ENCODE measurements around the gene CELF2.

The CELF2 gene

DNA sequence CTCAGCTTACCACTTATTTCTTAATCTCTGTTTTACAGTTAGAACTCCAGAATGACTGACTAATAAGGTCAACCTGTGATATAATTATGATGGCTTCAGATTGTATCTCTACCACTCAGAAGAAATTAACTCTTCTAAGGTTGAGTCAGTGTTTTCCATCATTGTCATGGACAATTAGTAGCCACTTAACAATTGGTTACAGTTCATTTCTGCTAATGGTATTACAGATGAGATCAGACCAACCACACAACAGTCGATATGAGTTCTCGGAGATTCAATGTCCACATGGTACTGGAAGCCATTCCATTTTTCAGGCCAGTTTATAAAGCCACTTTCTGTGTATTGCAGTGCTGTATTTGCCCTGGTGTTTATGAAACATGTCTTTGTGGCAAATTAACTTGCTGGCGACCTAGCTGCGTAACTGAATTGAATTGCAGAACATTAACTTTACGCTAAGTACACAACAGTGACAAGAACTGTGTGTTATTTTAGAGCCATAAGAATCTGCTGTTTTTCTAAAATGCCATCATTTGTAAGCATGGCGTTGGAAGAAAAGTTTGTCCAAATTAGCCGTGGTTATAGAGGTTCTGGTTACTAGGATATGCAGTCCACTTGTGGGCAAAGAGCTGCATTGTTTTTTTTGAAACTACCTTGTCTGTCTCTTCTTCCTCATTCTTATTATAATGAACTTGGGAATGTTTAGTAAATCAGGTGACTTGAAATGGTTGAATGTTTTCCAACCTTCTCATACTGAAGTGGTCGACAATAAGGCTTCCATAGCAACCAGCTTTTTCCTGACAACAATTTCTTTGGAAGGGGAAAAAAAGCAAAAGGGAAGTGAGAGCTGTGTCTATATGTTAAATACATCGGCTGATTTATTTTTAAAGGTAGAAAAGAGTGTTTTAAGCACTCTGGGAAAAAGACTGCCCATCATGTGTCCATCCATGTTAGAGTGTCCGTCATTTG, 76.4 kb downstream of the CELF2 start (continued):
- TF ChIP-seq ZSCAN5A (tag by site-specific recombination; IDR thresholded peaks at IDR 0.05) (no peak), SP2 (tag by site-specific recombination; IDR thresholded peaks at IDR 0.05) (peak; percentile 32), SP3 (tag by site-specific recombination; IDR thresholded peaks at IDR 0.05) (peak; percentile 37; the same call in 1 of the 2 replicates), ZNF2 (tag by site-specific recombination; IDR thresholded peaks at IDR 0.05) (no peak), INSM2 (tag by site-specific recombination; IDR thresholded peaks at IDR 0.05) (peak; percentile 90), SCRT1 (tag by site-specific recombination; IDR thresholded peaks at IDR 0.05; ENCODE audit: borderline replicate concordance) (no peak), ZNF549 (tag by site-specific recombination; IDR thresholded peaks at IDR 0.05) (no peak), GLI2 (tag by site-specific recombination; IDR thresholded peaks at IDR 0.05; ENCODE audit: borderline replicate concordance, low read depth) (peak; percentile 72; the same call in 1 of the 2 replicates), ZSCAN23 (tag by site-specific recombination; IDR thresholded peaks at IDR 0.05) (peak; percentile 41; the same call in 1 of the 2 replicates), ZNF629 (tag by site-specific recombination; IDR thresholded peaks at IDR 0.05) (peak; percentile 68), ZFHX2 (tag by site-specific recombination; conservative IDR thresholded peaks at IDR 0.05) (no peak), ZNF132 (tag by site-specific recombination; IDR thresholded peaks at IDR 0.05; ENCODE audit: borderline replicate concordance) (no peak), ZEB2 (tag by site-specific recombination; IDR thresholded peaks at IDR 0.05) (0 out of 2 replicates have a peak, but pooled peaks have one; percentile 40), ZNF600 (tag by site-specific recombination; IDR thresholded peaks at IDR 0.05) (0 out of 2 replicates have a peak, but pooled peaks have one; percentile 14), ZNF274 (IDR thresholded peaks at IDR 0.05; ENCODE audit: low read length) (no peak), ZNF274 (tag by site-specific recombination; IDR thresholded peaks at IDR 0.05; ENCODE audit: borderline replicate concordance) (peak; percentile 34; the same call in 1 of the 2 replicates), YY1 (tag by site-specific recombination; IDR thresholded peaks at IDR 0.05) (no peak), EGR2 (tag by site-specific recombination; IDR thresholded peaks at IDR 0.05; ENCODE audit: low read depth) (no peak), TRIM28 (IDR thresholded peaks at IDR 0.05; ENCODE audit: borderline replicate concordance, low read length) (peak; percentile 77; the same call in 1 of the 2 replicates), PATZ1 (tag by site-specific recombination; IDR thresholded peaks at IDR 0.05) (no peak), ZNF391 (tag by site-specific recombination; IDR thresholded peaks at IDR 0.05; ENCODE audit: borderline replicate concordance, low read depth) (peak; percentile 75; the same call in 1 of the 2 replicates), ZNF777 (tag by site-specific recombination; IDR thresholded peaks at IDR 0.05; ENCODE audit: borderline replicate concordance) (no peak), ZNF239 (tag by site-specific recombination; IDR thresholded peaks at IDR 0.05) (no peak)
- TF ChIP-seq, protein P1, sequence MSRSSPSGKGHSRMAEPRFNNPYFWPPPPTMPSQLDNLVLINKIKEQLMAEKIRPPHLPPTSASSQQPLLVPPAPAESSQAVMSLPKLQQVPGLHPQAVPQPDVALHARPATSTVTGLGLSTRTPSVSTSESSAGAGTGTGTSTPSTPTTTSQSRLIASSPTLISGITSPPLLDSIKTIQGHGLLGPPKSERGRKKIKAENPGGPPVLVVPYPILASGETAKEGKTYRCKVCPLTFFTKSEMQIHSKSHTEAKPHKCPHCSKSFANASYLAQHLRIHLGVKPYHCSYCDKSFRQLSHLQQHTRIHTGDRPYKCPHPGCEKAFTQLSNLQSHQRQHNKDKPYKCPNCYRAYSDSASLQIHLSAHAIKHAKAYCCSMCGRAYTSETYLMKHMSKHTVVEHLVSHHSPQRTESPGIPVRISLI (tag by site-specific recombination; IDR thresholded peaks at IDR 0.05), result peak; percentile 82; the same call in 1 of the 2 replicates
- TF ChIP-seq, protein P2, sequence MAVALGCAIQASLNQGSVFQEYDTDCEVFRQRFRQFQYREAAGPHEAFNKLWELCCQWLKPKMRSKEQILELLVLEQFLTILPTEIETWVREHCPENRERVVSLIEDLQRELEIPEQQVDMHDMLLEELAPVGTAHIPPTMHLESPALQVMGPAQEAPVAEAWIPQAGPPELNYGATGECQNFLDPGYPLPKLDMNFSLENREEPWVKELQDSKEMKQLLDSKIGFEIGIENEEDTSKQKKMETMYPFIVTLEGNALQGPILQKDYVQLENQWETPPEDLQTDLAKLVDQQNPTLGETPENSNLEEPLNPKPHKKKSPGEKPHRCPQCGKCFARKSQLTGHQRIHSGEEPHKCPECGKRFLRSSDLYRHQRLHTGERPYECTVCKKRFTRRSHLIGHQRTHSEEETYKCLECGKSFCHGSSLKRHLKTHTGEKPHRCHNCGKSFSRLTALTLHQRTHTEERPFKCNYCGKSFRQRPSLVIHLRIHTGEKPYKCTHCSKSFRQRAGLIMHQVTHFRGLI (tag by site-specific recombination; IDR thresholded peaks at IDR 0.05), result peak; percentile 39; the same call in 1 of the 2 replicates
- TF ChIP-seq, protein P3, sequence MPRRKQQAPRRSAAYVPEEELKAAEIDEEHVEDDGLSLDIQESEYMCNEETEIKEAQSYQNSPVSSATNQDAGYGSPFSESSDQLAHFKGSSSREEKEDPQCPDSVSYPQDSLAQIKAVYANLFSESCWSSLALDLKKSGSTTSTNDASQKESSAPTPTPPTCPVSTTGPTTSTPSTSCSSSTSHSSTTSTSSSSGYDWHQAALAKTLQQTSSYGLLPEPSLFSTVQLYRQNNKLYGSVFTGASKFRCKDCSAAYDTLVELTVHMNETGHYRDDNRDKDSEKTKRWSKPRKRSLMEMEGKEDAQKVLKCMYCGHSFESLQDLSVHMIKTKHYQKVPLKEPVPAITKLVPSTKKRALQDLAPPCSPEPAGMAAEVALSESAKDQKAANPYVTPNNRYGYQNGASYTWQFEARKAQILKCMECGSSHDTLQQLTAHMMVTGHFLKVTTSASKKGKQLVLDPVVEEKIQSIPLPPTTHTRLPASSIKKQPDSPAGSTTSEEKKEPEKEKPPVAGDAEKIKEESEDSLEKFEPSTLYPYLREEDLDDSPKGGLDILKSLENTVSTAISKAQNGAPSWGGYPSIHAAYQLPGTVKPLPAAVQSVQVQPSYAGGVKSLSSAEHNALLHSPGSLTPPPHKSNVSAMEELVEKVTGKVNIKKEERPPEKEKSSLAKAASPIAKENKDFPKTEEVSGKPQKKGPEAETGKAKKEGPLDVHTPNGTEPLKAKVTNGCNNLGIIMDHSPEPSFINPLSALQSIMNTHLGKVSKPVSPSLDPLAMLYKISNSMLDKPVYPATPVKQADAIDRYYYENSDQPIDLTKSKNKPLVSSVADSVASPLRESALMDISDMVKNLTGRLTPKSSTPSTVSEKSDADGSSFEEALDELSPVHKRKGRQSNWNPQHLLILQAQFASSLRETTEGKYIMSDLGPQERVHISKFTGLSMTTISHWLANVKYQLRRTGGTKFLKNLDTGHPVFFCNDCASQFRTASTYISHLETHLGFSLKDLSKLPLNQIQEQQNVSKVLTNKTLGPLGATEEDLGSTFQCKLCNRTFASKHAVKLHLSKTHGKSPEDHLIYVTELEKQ (tag by site-specific recombination; IDR thresholded peaks at IDR 0.05; ENCODE audit: borderline replicate concordance), result peak; percentile 68; the same call in 1 of the 2 replicates
